Calu3 (cell line): ENCODE measurements around the gene ANGPTL2. TPM values are rescaled to one million over a fixed set of nuclear protein-coding genes. Genes with fewer than 3 reads are reported as not detected.

Source experiments
- BruUV-seq: library from RNA; stranded (reverse); fragments of 400-500 nt; replicated peaks from 2 replicates; lab custom pipeline; 2021; lab: Mats Ljungman, UMichigan
- CTCF ChIA-PET: fragments of 300-600 bp; sonication (Branson Sonifier 250); formaldehyde crosslinking; loops from one replicate; lab custom pipeline; 2022; ENCODE audit warnings: antibody characterized with exemption; lab: Charles Lee
- DNase-seq: peaks from one replicate; pipeline ENCODE4 v3.0.0; 2022
- H3K27ac Mint-ChIP-seq: one replicate; pipeline ENCODE4 v1.8.0; 2022; ENCODE audit warnings: mixed read lengths; ENCODE audit not compliant: unreplicated experiment
- H3K27me3 Mint-ChIP-seq: one replicate; pipeline ENCODE4 v1.8.0; 2022; ENCODE audit warnings: mixed read lengths; ENCODE audit not compliant: unreplicated experiment
- H3K36me3 Mint-ChIP-seq: one replicate; pipeline ENCODE4 v1.8.0; 2022; ENCODE audit warnings: mild to moderate bottlenecking, moderate library complexity, mixed read lengths; ENCODE audit not compliant: insufficient read depth, unreplicated experiment
- H3K4me1 Mint-ChIP-seq: one replicate; pipeline ENCODE4 v1.8.0; 2022; ENCODE audit warnings: mild to moderate bottlenecking, low read depth, mixed read lengths; ENCODE audit not compliant: unreplicated experiment
- H3K4me3 Mint-ChIP-seq: one replicate; pipeline ENCODE4 v1.8.0; 2022; ENCODE audit warnings: mild to moderate bottlenecking, low read depth, moderate library complexity, mixed read lengths; ENCODE audit not compliant: unreplicated experiment
- H3K9me3 Mint-ChIP-seq: one replicate; pipeline ENCODE4 v1.8.0; 2022; ENCODE audit warnings: low read depth, mixed read lengths; ENCODE audit not compliant: unreplicated experiment
- intact Hi-C: fragments of 100-400 bp; cut with micrococcal nuclease; formaldehyde crosslinking; loops from one replicate; pipeline ENCODE4 v1.10.0; 2022; ENCODE audit not compliant: unreplicated experiment
- total RNA-seq: library from RNA; stranded (reverse); gene quantifications from 2 replicates; pipeline ENCODE4 v1.2.3, GENCODE V29; 2022
- TF ChIP-seq, protein P1 (sequence below): fragments of 200-600 bp; IDR thresholded peaks from one replicate; pipeline ENCODE4 v1.8.0; 2022; ENCODE audit warnings: antibody characterized with exemption; ENCODE audit not compliant: unreplicated experiment

The ANGPTL2 gene
- total RNA-seq, 1 experiment from 2014 or later: not detected

DNA sequence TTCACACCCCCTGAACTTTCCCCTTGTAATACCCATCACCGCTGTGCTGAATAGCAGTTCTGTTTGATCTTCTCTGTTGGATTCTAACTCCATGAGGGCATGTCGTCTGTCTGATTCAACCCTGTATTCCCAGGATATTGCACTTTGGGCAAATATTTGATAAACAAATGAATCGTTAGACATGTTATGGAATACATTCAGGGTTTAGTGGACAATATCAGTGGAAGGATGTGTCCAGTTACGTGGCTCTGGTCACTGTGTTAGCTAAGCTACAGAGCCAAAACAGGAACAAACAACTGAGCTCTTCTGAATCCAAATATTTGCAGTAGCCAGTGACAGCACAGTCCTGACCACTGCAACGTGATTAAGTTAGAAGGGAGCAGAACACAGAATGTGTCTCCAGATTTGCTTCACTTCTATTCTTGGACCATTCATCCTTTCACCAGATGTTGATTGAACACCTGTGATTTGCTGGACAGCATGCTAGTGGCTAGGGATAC is 13.2 kb downstream of the ANGPTL2 start:
- Mint-ChIP-seq H3K4me3 (no peak overlapping the region), H3K27me3 (peaks cover 10% of the 10 kb centered on the region), H3K9me3 (no peaks in the 10 kb centered on the region), H3K27ac (no peak overlapping the region), H3K36me3 (no peaks in the 10 kb centered on the region), H3K4me1 (no peaks in the 10 kb centered on the region)
- TF ChIP-seq, protein P1, sequence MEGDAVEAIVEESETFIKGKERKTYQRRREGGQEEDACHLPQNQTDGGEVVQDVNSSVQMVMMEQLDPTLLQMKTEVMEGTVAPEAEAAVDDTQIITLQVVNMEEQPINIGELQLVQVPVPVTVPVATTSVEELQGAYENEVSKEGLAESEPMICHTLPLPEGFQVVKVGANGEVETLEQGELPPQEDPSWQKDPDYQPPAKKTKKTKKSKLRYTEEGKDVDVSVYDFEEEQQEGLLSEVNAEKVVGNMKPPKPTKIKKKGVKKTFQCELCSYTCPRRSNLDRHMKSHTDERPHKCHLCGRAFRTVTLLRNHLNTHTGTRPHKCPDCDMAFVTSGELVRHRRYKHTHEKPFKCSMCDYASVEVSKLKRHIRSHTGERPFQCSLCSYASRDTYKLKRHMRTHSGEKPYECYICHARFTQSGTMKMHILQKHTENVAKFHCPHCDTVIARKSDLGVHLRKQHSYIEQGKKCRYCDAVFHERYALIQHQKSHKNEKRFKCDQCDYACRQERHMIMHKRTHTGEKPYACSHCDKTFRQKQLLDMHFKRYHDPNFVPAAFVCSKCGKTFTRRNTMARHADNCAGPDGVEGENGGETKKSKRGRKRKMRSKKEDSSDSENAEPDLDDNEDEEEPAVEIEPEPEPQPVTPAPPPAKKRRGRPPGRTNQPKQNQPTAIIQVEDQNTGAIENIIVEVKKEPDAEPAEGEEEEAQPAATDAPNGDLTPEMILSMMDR: no peak
- CTCF ChIA-PET: interaction anchor here (0.5 kb wide), 1 partner anchor 17 kb away, joined by 10 read pairs; no protein-coding TSS in a partner anchor
- intact Hi-C loops: no loop called here
- DNase-seq: no peak
- no TSS peak for BruUV-seq

DNA sequence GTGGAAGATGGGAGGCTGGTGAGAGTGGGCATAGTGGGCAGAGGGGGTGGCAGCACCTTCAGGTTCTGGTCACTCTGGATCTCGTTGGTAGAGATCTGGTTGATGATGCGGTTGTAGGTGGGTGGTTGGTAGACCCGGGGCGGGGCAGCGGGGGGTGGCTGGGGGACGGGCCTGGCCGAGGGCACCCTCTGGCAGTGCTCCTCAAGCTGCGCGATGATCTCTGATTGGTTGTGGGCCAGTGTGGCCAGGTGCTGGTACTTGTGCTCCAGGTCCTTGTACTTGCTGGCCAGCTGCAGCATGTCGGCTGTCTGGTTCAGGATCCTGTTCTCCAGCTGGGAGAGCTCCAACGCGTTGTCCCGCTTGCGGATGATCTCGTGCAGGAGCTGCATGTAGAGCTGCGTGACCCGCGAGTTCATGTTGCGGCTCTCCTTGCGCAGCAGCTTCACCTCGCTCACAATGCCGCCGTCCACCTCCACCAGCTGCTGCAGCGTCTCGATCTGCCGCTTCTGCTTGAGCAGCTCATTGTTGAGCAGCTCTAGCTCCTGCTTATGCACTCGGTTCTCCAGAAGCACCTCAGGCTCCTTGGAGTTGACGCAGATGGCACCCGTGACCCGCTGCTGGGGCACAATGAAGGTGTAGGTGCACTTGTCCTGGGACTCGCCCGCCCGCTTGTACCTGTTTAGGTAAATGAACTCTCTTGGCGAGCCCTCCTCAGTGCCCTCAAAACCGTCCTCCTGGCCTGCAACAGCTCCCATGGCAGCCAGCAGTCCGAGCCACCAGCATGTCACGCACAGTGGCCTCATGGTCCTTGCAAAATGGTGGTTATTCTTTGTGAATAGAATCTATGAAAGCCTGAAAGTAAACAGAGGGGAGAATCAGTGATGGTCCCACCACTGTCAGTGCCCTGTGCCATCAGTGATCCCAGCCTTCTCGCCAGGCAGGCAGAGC is 14.2 kb downstream of the ANGPTL2 start:
- no TSS peak for BruUV-seq
- H3K9me3 Mint-ChIP-seq: no peaks in the 10 kb centered on the region
- no peak for DNase-seq
- intact Hi-C loops: no loop called here
- no peak overlapping the region for H3K27ac Mint-ChIP-seq
- TF ChIP-seq, protein P1: no peak
- H3K36me3 Mint-ChIP-seq: no peaks in the 10 kb centered on the region
- peaks cover 10% of the 10 kb centered on the region for H3K27me3 Mint-ChIP-seq
- no peaks in the 10 kb centered on the region for H3K4me1 Mint-ChIP-seq
- no peak overlapping the region for H3K4me3 Mint-ChIP-seq
- CTCF ChIA-PET: no interaction called here

DNA sequence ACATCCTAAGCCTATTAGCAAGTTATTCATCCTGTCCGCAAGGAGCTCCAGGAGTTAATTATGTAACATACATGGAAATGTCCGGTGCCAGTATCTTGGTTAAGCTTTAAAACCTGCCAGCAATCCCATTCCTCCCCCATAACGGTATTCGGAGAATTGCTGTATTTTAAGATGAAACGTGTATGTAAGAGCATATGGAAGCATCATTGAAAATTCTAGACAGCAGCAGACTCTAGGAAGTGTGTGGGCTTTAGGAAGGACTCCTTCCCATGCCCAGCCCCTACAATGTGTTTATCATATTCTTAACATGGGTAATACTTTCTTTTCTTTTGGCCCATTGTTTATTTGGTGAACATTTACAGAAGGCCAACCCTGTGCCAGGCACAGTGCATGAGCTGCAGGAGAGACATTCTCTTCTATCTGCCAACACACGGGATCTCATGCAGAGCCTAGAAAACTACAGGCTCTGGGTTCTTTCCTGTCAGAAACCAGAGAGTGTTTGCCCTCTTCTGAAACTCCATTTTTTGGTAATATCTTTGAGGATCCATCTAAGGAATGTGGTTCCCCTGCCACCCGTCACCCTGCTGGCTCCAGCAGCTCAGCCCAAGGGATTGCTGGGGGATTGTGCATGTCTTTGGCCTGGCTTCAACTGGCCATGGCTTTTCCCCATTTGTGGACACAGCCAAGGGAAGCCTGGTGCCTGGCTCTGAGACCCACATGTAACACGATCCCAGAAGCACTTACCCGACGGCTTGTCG is 15.1 kb downstream of the ANGPTL2 start:
- TF ChIP-seq, protein P1: no peak
- no peak overlapping the region for H3K4me3 Mint-ChIP-seq
- BruUV-seq: no TSS peak
- no peaks in the 10 kb centered on the region for H3K9me3 Mint-ChIP-seq
- no peaks in the 10 kb centered on the region for H3K36me3 Mint-ChIP-seq
- intact Hi-C loops: no loop called here
- CTCF ChIA-PET: no interaction called here
- no peak overlapping the region for H3K27ac Mint-ChIP-seq
- no peak for DNase-seq
- H3K4me1 Mint-ChIP-seq: no peaks in the 10 kb centered on the region
- H3K27me3 Mint-ChIP-seq: peaks cover 10% of the 10 kb centered on the region

DNA sequence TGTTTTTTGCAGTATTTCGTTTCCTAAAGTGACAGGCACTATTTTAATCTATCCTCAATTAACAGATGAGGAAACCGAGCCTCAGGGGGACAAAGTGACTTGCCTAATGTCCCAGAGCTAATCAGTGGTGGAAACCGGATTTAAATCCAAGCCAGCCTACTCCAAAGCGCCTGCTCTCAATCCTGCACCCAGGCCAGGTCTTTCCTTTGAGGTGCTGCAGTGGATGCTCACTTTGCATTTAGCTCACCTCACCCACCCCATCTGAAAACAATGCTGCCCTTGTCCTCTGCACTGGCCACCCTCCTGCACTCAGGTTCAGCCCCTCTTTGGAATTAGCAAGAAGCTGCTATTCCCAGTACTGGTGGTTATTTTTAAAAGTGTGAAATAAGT is 16.0 kb downstream of the ANGPTL2 start:
- intact Hi-C loops: no loop called here
- no peaks in the 10 kb centered on the region for H3K9me3 Mint-ChIP-seq
- no peak overlapping the region for H3K27ac Mint-ChIP-seq
- no peaks in the 10 kb centered on the region for H3K4me1 Mint-ChIP-seq
- CTCF ChIA-PET: no interaction called here
- H3K36me3 Mint-ChIP-seq: no peaks in the 10 kb centered on the region
- TF ChIP-seq, protein P1: no peak
- no peak for DNase-seq
- no TSS peak for BruUV-seq
- H3K27me3 Mint-ChIP-seq: peaks cover 10% of the 10 kb centered on the region
- H3K4me3 Mint-ChIP-seq: no peak overlapping the region
